Measurements from ENCODE around the gene CUTC.

CUTC gene

GRCh38 chr10:99770408-99771045, 38.5 kb downstream of the CUTC start:
- no peak overlapping the region for H2AFZ ChIP-seq (ENCODE audit: low read length)
- H4K20me1 ChIP-seq (ENCODE audit: insufficient read depth, low read length), result no peaks in the 10 kb centered on the region
- no peaks in the 10 kb centered on the region for H3K9me3 ChIP-seq (replicated peaks; ENCODE audit: insufficient read depth, low read length)
- H3K9ac ChIP-seq (ENCODE audit: low read length), result no peak overlapping the region
- DNase-seq, result no peak
- H3F3A ChIP-seq (ENCODE audit: insufficient read depth, low read length), result no peaks in the 10 kb centered on the region
- no peaks in the 10 kb centered on the region for H3K9me2 ChIP-seq (replicated peaks; ENCODE audit: insufficient read depth, low read length)
- TF ChIP-seq EZH2 (optimal IDR thresholded peaks at IDR 0.05; ENCODE audit: low read depth, low read length) (no peak), EZH2phosphoT487 (IDR thresholded peaks at IDR 0.05; ENCODE audit: low read length) (no peak), CTCF (IDR thresholded peaks at IDR 0.05; ENCODE audit: low read length) (no peak)
- H3K27ac ChIP-seq (ENCODE audit: low read length), result no peak overlapping the region
- no peak overlapping the region for H3K4me3 ChIP-seq (ENCODE audit: low read length)
- no peaks in the 10 kb centered on the region for H3K27me3 ChIP-seq (replicated peaks; ENCODE audit: insufficient read depth, low read length)
- no peaks in the 10 kb centered on the region for H3K4me1 ChIP-seq (ENCODE audit: low read length)
- no peaks in the 10 kb centered on the region for H3K36me3 ChIP-seq (replicated peaks; ENCODE audit: insufficient read depth, low read length)
- no peak overlapping the region for H3K4me2 ChIP-seq (ENCODE audit: low read depth, low read length)
- H3K79me2 ChIP-seq (ENCODE audit: low read length), result no peaks in the 10 kb centered on the region

GRCh38 chr10:99775850-99776249, 43.8 kb downstream of the CUTC start:
- no peak overlapping the region for H3K27ac ChIP-seq (ENCODE audit: low read length)
- H3K27me3 ChIP-seq (replicated peaks; ENCODE audit: insufficient read depth, low read length), result no peaks in the 10 kb centered on the region
- no peaks in the 10 kb centered on the region for H4K20me1 ChIP-seq (ENCODE audit: insufficient read depth, low read length)
- no peak overlapping the region for H3K4me2 ChIP-seq (ENCODE audit: low read depth, low read length)
- H3K79me2 ChIP-seq (ENCODE audit: low read length), result no peaks in the 10 kb centered on the region
- H3K4me3 ChIP-seq (ENCODE audit: low read length), result no peak overlapping the region
- no peaks in the 10 kb centered on the region for H3K9me2 ChIP-seq (replicated peaks; ENCODE audit: insufficient read depth, low read length)
- TF ChIP-seq CTCF (IDR thresholded peaks at IDR 0.05; ENCODE audit: low read length), result no peak
- TF ChIP-seq EZH2 (optimal IDR thresholded peaks at IDR 0.05; ENCODE audit: low read depth, low read length), result no peak
- TF ChIP-seq EZH2phosphoT487 (IDR thresholded peaks at IDR 0.05; ENCODE audit: low read length), result no peak
- H3K9ac ChIP-seq (ENCODE audit: low read length), result no peak overlapping the region
- no peaks in the 10 kb centered on the region for H3F3A ChIP-seq (ENCODE audit: insufficient read depth, low read length)
- no peaks in the 10 kb centered on the region for H3K36me3 ChIP-seq (replicated peaks; ENCODE audit: insufficient read depth, low read length)
- no peak for DNase-seq
- H2AFZ ChIP-seq (ENCODE audit: low read length), result no peak overlapping the region
- no peaks in the 10 kb centered on the region for H3K4me1 ChIP-seq (ENCODE audit: low read length)
- no peaks in the 10 kb centered on the region for H3K9me3 ChIP-seq (replicated peaks; ENCODE audit: insufficient read depth, low read length)

- TF ChIP-seq EZH2phosphoT487 (IDR thresholded peaks at IDR 0.05; ENCODE audit: low read length) (no peak), EZH2 (optimal IDR thresholded peaks at IDR 0.05; ENCODE audit: low read depth, low read length) (no peak), CTCF (IDR thresholded peaks at IDR 0.05; ENCODE audit: low read length) (no peak)
- no peaks in the 10 kb centered on the region for H3K27me3 ChIP-seq (replicated peaks; ENCODE audit: insufficient read depth, low read length)
- H2AFZ ChIP-seq (ENCODE audit: low read length), result no peak overlapping the region
- H3K36me3 ChIP-seq (replicated peaks; ENCODE audit: insufficient read depth, low read length), result no peaks in the 10 kb centered on the region
- no peaks in the 10 kb centered on the region for H4K20me1 ChIP-seq (ENCODE audit: insufficient read depth, low read length)
- no peaks in the 10 kb centered on the region for H3K9me3 ChIP-seq (replicated peaks; ENCODE audit: insufficient read depth, low read length)
- no peaks in the 10 kb centered on the region for H3K4me1 ChIP-seq (ENCODE audit: low read length)
- H3F3A ChIP-seq (ENCODE audit: insufficient read depth, low read length), result no peaks in the 10 kb centered on the region
- no peak overlapping the region for H3K4me2 ChIP-seq (ENCODE audit: low read depth, low read length)
- no peak overlapping the region for H3K27ac ChIP-seq (ENCODE audit: low read length)
- no peaks in the 10 kb centered on the region for H3K79me2 ChIP-seq (ENCODE audit: low read length)
- no peak overlapping the region for H3K9ac ChIP-seq (ENCODE audit: low read length)
- no peak overlapping the region for H3K4me3 ChIP-seq (ENCODE audit: low read length)
- DNase-seq, result peak; percentile 17
- no peaks in the 10 kb centered on the region for H3K9me2 ChIP-seq (replicated peaks; ENCODE audit: insufficient read depth, low read length)
Observed at GRCh38 chr10:99777918-99778714, 46.1 kb downstream of the CUTC start.

All from MM.1S (cell line).